HK-2 (cell line): ENCODE data around the gene MYH11.
A peak's percentile ranks its signal among the peaks of the same experiment; 100 is the strongest.

Source experiments
- DNase-seq: peaks from one replicate; pipeline ENCODE4 v3.0.0-alpha.2; 2018; ENCODE audit not compliant: unreplicated experiment

The MYH11 gene

DNA sequence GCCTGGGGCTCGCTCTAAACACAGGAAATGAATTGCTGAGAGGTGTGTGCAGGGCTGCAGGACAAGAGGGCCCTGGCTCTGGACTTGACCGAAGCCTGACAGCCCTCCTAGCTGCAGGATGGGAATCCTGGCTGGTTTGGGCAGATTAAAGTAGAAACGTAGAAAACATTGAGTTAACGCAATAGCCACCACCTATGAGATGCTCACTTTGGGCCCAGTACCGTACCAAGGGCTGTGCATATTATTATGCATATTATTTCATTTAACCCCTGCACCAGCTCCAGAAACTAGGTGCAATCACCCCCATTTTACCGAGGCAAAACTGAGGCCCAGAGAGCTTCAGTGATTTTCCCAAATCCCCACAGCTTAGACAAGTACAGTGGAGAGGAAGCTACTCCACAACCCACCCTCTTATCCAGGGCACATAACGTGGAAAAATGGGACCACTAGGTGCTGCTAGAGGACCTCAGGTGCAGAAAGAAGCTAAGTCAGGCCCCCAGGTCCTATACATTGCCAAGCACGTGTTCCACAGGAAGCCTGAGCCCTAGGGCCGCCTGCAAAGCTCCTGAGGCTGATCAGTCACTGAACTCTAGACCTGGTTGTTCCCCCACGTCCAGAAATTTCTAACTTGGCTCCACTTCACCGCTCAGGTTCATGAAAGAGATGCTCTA is 79.2 kb downstream of the MYH11 start:
- peak; percentile 20 for DNase-seq

DNA sequence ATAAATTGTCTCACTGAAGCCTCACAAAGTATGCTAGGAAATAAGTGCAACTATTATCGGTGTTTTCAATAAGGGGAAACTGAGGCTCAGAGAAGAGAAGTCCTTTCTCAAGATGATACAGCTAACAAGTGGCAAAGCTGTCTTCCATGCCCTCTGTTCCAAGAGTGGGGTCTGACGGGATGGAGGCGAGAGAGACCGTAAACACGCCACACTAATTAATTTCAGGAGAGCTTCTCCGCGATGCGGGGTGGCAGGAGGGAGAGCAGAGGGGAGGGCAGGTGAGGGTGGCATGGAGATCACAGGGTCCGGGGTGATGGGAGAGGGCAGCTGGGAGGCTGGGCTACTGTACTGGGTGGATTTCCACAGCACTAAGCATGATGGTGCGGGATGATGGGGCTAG is 80.3 kb downstream of the MYH11 start:
- no peak for DNase-seq

DNA sequence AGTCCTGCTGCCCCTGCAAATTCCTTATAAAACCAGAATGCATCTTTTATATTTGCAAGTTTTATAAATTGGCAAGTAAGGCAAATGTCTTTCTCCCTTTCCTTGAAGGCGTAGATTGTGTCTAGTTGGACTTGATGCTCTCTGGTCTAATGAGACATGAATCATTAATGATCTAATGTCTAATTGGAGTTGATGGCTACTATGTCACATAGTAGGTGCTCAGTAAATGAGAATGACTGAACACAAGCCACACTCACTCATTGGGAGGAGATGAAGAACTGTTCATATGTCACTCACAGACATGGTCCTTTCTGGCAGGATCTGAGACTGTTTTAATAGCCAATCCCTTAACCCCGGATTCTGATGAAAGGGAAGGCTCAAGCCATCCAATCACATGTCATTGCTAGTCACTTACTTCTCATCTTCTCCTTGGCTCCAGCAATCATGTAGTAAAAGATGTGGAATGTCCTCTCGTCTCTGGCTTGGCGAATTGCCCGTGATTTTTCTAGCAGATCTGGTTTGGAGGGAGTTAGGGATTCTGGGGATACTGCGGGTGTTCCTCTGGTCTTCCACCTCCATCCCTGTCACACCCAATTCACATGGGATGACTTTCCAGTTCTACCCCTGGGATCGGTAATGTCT is 81.0 kb downstream of the MYH11 start:
- DNase-seq: no peak

DNA sequence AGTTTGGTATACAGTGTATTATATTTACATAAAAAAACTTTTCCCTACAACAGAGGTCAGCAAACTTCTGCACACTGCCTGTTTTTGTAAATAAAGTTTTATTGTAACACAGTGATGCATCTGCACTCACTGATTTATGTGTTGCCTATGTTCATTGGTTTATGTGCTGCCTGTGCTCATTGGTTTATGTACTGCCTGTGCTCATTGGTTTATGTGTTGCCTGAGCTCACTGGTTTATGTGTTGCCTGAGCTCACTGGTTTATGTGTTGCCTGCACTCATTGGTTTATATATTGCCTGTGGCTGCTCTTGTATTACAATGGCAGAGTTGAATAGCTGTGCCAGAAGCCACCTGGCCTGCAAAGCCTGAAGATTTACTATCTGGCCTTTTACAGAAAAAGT is 81.6 kb downstream of the MYH11 start:
- DNase-seq: no peak

DNA sequence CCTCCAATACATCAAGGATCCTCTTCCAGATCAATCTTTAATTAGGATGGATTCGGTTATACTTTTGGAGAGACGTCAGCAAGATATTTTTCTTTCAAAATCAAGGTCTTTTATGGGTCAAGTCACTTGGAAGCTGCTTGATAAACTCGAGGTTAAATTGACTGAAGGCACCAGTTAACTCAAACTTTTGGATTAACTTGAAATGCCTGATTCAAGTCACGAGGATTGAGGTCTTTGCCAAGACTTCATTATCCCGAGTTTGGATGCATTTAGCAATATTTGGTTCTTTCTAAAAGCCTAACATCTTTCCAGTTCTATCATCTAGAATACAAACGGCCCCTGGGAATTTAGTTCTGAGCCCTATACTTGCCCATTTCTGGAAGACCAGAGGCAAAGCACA is 82.9 kb downstream of the MYH11 start:
- DNase-seq: no peak

DNA sequence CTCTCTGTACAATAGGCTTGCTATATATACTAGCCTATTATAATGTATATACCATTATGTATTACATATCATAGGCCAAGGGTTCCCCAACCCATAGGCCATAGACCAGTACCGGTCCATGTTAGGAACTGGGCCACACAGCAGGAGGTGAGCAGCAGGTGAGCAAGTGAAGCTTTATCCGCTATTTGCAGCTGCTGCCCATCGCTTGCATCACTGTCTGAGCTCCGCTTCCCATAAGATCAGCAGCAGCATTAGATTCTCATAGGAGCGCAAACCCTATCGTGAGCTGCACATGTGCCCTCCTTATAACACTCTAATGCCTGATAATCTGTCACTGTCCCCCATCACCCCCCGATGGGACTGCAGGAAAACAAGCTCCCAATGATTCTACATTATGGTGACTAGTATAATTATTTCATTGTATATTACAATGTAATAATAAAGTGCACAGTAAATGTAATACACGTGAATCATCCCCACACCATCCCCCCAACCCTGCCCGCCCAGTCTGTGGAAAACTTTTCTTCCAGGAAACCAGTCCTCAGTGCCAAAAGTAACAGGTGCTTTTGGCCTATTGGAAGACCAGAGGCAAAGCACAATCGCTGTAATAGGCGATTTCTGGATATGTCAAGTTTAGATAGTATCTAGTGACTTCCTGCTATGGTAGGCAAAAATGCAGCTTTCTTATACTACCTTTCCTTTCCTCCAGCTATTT is 84.1 kb downstream of the MYH11 start:
- DNase-seq: no peak

DNA sequence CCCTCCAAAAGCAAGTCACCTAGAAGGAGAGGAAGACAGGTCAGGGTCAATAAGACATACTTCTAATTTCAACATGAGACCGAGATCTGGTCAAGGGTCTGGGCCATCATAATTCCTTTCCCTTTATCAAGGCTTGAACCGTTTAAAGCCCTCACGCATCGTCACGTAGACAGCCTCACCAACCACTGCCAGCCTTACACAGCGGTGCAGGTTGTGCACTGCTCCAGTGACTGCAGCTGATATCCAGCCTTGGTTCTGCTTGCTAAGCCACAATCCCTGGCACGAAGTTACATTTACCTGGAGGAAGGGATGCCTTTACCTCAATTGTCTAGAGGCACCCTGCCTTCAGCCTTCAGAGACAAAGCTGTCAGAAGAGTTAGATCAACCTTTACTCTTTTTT is 85.1 kb downstream of the MYH11 start:
- DNase-seq: no peak

DNA sequence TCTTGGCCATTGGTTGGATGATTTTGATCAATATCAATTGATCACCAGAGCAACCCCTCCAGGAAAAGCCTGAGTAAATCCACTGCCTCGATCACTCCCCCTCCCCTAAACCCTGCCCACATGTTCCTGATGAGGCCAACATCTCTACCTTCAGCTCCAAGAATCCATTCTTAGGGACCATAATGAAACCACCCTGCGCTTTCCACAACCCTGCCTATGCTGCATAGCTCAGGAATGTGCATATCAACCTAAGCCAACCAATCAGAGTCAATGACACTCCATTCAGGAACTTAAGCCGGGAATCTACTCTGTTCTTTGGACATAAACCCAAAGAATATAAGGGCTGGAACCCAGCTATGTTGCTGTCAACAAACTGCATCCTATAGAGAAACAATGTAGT is 86.3 kb downstream of the MYH11 start:
- DNase-seq: no peak

DNA sequence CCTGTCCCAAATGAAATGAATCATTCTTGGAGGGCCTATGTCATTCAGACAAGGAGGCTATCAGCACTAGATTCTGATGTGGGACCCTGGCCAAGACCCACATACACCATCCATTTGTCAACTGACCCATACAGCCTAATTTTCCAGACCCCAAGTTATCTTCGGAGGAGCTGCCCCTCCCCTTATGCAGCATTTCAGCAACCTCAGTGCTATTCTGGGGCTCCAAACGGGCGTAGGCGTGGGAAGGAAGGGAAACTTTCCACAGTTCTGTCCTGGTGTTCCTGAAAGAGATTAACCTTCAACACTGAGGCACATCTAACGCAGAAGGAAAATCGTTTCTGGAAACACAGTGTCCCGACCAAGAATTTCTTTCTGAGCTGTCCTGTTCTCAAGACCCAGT is 86.7 kb downstream of the MYH11 start:
- no peak for DNase-seq

DNA sequence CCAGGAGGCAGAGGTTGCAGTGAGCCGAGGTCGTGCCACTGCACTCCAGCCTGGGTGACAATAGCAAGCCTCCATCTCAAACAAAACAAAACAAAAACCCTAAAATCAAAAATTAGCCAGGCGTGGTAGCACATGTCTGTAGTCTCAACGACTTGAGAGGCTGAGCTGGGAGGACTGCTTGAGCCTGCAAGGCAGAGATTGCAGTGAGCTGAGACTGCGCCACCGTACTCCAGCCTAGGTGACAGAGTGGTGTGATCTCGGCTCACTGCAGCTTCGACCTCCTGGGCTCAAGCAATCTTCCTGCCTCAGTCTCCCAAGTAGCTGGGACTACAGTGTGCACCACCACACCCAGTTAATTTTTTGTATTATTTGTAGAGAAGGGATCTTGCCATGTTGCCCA is 87.6 kb downstream of the MYH11 start:
- DNase-seq: no peak

DNA sequence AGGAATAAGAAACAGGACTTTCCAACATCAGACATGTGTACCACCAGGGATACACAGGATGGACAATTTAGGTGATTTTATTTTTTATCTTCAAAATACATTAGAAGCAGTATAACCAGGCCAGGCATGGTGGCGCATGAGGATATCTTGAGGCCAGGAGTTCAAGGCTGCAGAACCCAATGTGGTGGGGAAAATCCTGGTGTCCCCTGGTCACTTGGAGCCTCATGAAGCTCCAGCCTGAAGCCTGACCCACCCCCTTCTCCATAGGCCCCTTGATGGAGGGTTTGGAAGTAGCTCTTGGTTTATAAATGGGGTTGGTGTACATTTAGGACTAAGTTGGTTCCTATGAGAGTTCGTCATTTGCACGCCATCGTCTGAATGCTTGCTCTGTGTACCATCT is 88.6 kb downstream of the MYH11 start:
- no peak for DNase-seq

DNA sequence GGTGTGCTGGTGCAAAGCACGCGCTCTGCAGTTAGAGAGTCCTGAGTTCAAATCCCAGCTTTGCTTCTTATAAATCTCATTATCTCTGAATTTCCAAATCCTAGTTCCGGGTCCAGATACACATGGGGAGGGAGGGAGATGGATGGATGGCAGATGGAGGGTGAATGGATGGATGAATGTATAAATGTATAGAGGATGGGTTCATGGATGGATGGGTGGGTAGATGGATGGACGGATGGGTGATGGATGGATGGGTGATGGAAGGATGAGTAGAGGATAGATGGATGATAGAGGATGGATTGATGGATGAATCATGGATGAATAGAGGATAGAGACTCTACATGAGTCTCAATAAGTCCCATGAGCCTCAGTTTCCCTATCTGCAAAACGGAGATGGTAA is 89.9 kb downstream of the MYH11 start:
- no peak for DNase-seq

DNA sequence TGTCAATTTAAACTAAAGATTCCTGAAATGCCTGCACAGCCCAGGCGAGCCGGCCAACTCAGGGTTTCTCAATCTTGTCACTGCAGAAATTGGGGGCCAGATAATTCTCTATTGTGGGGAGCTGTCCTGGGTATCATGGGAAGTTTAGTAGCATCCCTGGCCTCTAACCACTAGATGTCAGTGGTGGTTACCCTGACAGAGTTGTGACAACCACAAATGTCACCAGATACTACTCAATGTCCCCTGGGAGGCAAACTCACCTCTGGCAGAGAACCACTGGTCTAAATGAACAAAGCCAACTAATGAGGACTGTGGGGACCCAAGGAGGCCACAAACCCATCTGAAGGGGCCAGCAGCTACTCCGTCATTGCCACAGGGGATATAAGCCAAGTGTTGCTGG is 90.9 kb downstream of the MYH11 start:
- DNase-seq: no peak

DNA sequence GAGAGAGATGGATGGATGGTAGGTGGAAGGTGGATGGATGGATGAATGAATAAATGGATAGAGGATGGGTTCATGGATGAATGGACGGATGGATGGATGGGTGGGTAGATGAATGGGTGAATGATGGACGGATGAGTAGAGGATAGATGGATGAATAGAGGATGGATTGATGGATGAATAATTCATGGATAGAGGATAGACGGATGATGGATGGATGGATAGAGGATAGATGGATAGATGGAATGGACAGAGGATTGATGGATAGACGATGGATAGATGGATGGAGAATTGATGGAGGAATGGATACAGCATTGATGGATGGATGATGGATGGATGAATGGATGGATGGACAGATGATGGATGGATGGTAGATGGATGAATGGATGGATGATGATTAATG is 91.7 kb downstream of the MYH11 start:
- DNase-seq: no peak

DNA sequence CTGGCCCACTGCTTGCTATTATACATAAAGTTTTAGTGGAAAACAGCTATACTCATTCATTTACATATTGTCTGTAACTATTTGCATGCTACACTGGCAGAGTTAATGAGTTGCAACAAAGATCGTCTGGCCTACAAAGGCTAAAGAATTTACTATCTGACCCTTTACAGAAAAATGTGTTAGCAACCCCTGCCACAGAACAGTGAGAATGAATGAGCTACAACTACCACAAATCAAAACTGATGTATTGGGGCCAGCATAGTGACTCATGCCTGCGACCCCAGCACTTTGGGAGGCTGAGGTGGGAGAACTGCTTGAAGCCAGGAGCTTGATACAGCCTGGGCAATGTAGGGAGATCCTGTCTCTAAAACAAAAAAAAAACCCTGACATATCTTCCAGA is 92.7 kb downstream of the MYH11 start:
- DNase-seq: no peak

DNA sequence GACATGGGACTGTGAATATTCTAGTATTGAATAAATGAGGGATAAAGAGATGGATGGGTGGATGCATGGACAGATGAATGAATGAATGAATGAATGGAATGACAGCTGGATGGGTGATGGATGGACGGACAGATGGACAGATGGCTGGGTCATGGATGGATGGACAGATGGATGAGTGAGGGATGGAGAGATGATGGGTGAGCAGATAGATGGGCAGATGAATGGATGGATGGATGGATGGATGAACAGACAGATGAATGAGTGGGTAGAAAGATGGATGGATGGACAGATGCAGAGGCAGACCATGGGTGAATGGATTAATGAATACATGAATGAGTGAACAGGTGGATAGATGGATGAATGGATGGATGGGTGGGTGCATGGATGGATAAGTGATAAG is 96.7 kb downstream of the MYH11 start:
- no peak for DNase-seq

DNA sequence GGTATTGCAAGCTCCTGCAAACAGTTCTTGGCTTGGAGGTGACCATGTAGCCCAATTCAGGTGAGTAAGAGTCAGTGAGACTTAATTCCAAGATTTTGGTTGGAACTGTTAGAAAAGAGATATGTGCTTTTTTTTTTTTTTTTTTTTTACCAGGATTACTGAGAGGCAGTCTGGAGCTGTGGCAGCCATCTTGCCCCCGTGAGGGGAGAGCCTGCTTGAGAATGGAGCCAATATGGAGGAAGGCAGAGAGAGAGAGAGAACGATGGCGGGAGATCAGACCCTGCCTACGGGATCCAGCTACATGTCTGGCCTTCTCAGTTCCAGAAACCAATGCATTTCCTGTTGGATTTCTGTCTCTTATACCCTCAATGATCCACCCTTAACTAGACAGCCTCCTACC is 97.8 kb downstream of the MYH11 start:
- DNase-seq: no peak

DNA sequence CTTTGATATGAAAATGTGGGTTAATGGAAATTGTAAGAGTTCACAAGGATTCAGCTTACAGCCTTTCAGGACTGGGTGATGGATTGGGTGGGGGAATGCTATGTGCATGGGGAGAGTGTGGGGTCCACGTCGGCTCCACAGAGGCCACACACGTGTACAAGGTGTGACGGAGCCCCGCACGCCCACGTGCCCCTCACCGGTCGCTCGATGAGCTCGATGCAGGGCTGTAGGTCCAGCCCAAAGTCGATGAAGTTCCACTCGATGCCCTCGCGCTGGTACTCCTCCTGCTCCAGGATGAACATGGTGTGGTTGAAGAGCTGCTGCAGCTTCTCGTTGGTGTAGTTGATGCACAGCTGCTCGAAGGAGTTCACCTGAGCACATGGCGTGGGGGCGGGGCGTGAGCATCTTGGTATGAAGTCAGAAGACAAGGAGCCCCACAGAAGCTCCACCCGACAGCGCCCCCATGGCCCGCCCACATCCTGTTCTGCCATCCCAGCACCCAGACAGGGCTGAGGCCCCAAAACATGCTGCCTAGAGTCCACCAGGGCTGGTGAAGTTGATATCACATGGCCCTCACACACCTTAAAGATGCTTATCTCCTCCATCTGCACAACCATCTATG is 99.1 kb downstream of the MYH11 start:
- DNase-seq: no peak

DNA sequence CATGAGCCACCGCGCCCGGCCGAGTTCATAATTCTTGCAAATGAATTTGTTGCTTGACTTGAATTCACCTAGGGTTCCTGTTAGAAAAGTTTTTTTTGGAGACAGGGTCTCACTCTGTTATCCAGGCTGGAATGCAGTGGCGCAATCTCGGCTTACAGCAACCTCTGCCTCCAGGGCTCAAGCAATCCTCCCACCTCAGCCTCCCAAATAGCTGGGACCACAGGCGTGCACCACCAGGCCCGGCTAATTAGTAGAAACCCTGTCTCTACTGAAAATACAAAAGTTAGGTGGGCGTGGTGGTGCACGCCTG is 99.8 kb downstream of the MYH11 start:
- DNase-seq: no peak

DNA sequence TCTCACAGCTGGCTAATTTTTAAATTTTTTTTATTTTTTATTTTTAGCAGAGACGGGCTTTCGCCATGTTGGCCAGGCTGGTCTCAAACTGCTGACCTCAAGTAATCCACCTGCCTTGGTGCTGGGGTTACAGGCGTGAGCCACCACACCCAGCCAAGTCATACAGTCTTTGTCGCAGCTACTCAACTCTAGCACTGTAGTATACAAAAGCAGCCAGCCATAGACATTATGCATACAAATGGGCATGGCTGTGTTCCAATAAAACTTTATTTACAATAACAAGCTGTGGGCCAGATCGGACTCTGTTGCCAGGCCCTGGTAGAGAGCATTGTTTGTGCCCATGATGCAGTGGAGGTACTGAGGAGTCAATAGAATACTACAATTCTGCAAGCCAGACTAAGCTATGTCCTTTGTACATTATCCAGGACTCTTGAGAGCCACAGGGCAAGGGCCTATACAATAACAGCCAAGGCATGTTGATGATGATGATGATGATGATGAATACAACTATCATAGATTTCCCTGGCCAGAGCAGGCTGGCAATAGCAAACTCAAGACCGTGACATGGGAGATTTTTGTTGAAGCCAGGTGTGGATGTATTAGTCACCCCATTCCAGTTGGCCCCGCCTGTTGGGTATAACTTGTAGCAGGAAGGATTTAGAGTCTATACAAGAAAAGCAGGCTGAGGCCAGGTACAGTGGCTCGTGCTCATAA is 101.8 kb downstream of the MYH11 start:
- no peak for DNase-seq

DNA sequence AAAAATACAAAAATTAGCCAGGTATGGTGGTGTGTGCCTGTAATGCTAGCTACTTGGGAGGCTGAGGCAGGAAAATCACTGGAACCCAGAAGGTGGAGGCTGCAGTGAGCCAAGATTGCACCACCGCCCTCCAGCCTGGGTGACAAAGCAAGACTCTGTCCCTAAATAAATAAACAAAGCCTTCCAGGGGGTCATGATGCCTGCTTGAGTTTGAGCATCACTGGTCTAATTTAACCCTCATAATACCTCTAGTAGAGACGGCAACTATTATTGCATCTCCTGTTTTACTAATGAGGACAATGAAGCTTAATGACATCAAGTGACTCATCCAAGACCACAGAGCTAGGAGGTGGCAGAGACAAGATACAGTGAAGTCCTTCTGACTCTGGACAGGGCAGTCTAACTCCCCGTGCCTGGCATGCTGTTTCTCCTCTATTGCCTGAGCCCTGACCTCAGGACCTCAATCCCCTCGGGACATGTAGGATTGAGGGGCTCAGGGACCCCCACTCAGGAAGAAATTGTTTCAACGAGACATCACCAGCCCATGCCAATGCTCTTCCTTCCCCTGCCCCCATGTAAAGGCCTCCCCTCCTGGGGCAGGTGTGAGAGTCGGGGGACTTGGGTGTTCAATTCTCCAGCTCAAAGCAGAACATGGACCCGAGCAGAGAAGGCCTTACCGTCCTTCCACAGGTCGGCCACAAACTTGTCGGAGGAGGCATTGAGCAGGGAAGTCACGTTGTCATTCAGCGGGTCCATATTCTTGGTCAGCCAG is 103.9 kb downstream of the MYH11 start:
- DNase-seq: no peak

DNA sequence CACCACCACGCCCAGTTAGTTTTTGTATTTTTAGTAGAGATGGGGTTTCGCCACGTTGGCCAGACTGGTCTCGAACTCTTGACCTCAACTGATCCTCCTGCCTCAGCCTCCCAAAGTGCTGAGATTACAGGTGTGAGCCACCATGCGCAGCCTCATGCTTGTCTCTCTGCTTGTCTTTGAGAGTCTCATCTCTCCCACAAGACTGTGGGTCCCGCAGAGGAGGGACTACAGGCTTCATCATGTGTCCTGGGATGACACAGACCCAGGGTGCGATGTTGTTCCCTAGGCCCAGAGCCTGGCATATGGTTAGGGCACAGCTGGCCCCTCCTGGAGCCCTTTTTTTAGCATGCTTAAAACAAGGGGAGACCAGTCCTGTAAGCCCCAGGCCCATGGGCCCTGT is 104.9 kb downstream of the MYH11 start:
- DNase-seq: no peak
